GM19438 (cell line): ENCODE measurements around the gene A1CF.
"Not testable (repeated sequence)": the region's sequence is repeated elsewhere in the genome, so short reads cannot be mapped to it uniquely, and the experiment has no call there.

Experiments
- ATAC-seq: cut with Tn5 transposase; IDR thresholded peaks from one replicate; pipeline ENCODE4 v1.9.1; 2021; ENCODE audit warnings: low read depth; ENCODE audit not compliant: unreplicated experiment

A1CF gene

DNA sequence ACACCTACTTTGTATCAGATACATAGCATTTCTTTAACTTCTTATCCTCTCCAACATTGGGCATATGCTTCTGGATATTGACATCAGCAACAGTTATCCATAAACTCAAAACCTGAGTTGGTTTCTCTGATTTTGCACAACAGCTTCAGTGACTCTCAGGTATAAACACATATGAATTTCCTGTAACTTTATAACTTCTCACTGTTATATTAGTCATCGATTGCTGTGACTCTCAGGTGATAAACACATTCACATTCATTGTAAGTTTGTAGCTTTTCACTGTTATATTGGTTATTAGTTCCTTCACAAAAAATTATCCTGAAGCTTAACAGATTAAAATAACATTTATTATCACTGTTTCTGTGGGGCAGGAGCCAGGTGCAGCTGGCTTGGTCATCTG lies 88.7 kb downstream of the A1CF start:
- ATAC-seq: no peak

- ATAC-seq: no peak
Measured at GRCh38 chr10:50794490-50794889, 90.9 kb downstream of the A1CF start.

GRCh38 chr10:50788951-50789945 lies 96.2 kb downstream of the A1CF start:
- no peak for ATAC-seq

- not testable (repeated sequence) for ATAC-seq
Measured at GRCh38 chr10:50787962-50788361, 97.5 kb downstream of the A1CF start.

- not testable (repeated sequence) for ATAC-seq
Measured at GRCh38 chr10:50782017-50782416, 103.4 kb downstream of the A1CF start.

DNA sequence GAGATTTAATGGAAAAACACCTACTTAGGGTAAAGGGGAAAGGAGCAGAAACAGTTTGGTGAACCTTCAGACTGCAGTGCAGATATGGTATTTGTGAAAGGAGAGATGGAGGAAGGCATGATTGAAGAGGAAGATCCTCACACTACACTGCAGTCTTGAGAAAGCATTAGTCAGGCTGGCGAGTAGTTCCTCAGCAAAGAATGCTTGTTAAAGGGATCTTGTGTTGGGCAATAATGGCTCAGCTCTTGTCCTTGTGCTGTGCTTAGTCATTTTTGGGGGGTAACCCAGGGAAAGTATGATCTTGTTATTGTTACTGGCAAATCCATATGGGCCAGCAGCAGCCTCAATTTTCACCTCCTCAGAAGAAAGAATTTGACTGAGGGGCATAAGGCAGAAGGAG lies 105.4 kb downstream of the A1CF start:
- ATAC-seq: not testable (repeated sequence)

DNA sequence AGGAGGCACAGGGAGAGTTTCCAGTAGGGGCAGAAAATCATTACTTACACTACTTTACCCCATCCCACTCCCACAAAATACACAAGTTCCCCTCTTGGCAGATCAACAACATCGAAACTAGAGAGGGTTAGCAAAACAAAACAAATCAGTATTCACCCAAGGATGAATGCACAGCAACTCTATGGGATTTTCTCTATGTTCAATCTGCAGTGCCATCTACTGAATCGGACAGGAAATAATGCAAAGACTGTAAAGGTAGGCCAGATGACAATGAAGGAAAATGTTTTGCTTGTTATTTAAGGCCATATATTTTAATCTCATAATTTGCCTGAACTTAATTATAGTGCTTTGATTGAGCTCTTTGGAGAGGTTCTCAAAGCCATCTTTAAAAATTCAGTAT lies 110.6 kb downstream of the A1CF start:
- not testable (repeated sequence) for ATAC-seq

GRCh38 chr10:50772042-50772441 lies 113.4 kb downstream of the A1CF start:
- not testable (repeated sequence) for ATAC-seq

- ATAC-seq: not testable (repeated sequence)
Measured at GRCh38 chr10:50766774-50767513, 118.5 kb downstream of the A1CF start.
